ENCODE measurements around the gene EPC1. TPM values are rescaled to one million over a fixed set of nuclear protein-coding genes. Genes with fewer than 3 reads are reported as not detected.
"Not testable (repeated sequence)": the region's sequence is repeated elsewhere in the genome, so short reads cannot be mapped to it uniquely, and the experiment has no call there.

Gene EPC1
- total and polyA plus RNA-seq, 2 donors: 29.3 to 116 TPM

DNA sequence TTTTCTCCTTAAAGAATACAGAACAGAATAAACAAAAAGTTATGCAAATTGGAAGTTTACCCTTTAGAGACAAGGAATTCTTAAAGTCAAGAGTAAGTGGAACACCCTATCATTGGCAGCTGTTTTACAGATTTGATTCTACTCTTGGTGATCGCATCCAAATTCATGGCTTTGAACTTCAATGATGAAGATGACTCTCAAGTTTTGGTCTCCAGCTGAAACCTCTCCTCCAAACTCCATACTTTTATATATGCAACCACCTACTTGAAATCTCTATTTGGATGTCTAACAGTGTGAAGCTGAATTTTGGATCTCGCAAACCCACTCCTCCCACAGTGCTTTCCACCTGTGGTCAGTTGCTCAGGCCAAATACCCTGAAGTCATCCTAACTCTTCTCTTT is 80.4 kb downstream of the EPC1 start:
- no peak for DNase-seq (ENCODE audit: extremely low spot score)
- Histone ChIP-seq H3K4me3 (ENCODE audit: low read depth, low read length) (no peak overlapping the region), H3K4me1 (ENCODE audit: insufficient read depth) (peaks cover 1% of the 10 kb centered on the region), H3K36me3 (ENCODE audit: insufficient read depth) (peaks cover 11% of the 10 kb centered on the region), H3K27ac (ENCODE audit: low read depth) (no peak overlapping the region)
- 98% methylated on average over 2 of the region's 2 CpGs for WGBS

DNA sequence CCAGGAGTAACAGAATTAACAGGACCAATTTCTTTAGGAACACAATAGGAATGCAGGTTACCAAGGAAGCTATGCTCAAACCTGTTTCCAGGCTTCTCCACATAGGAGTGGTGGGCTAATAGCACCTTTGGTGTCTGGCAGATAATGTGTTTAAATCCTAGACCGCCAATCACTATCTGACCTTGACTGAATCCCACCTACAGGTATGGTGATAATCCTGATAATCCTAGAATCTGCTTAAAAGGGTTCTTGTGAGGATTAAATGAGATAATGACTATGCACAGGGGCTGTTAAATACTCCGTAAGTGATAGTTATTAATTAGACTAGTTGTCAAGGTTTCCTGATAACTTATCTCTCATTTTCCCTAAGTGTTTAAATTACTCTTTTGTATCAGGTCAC is 81.2 kb downstream of the EPC1 start:
- Histone ChIP-seq H3K4me1 (ENCODE audit: insufficient read depth) (peaks cover 1% of the 10 kb centered on the region), H3K4me3 (ENCODE audit: low read depth, low read length) (no peak overlapping the region), H3K36me3 (ENCODE audit: insufficient read depth) (peaks cover 9% of the 10 kb centered on the region), H3K27ac (ENCODE audit: low read depth) (no peak overlapping the region)
- WGBS: 90% methylated on average over 2 of the region's 2 CpGs
- no peak for DNase-seq (ENCODE audit: extremely low spot score)

DNA sequence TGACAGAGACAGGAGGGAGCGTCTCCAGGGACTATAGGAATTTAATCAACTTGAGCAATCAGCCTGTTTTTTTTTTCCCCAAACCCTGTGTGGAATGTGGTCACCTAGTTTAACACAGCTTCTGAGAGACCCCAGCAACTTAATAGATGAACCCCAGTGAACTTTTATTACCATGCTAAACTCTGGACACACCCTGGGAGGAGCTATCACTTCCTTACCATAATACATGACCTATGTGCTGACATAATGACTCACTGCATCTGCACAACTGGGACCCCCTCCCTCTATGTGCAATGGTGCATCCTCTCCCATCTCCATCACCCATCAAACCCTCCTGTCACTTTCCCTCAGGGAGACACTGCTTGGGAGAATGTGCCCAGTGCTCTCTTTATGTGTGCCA is 83.7 kb downstream of the EPC1 start:
- WGBS: 82% methylated on average over 1 of the region's 1 CpG
- Histone ChIP-seq H3K4me1 (ENCODE audit: insufficient read depth) (no peaks in the 10 kb centered on the region), H3K4me3 (ENCODE audit: low read depth, low read length) (no peak overlapping the region), H3K27ac (ENCODE audit: low read depth) (no peak overlapping the region), H3K36me3 (ENCODE audit: insufficient read depth) (peaks cover 2% of the 10 kb centered on the region)
- DNase-seq (ENCODE audit: extremely low spot score): no peak

DNA sequence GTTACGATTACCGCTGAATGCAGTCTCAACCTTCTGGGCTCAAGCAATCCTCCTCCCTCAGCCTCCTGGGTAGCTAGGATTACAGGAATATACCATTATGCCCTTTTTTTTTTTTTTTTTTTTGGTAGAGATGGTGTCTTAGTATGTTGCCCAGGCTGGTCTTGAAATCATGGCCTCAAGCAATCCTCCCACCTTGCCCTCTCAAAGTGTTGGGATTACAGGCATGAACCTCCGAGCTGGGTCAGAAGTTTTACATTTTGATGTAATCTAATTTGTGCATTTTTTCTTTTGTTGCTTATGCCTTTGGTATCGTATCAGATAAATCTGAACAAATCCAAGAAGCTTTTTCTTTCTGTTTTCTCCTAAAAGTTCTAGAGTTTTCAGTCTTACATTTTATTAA is 87.4 kb downstream of the EPC1 start:
- WGBS: 94% methylated on average over 4 of the region's 4 CpGs
- Histone ChIP-seq H3K4me3 (ENCODE audit: low read depth, low read length) (no peak overlapping the region), H3K36me3 (ENCODE audit: insufficient read depth) (no peaks in the 10 kb centered on the region), H3K4me1 (ENCODE audit: insufficient read depth) (no peaks in the 10 kb centered on the region), H3K27ac (ENCODE audit: low read depth) (no peak overlapping the region)
- DNase-seq (ENCODE audit: extremely low spot score): no peak

DNA sequence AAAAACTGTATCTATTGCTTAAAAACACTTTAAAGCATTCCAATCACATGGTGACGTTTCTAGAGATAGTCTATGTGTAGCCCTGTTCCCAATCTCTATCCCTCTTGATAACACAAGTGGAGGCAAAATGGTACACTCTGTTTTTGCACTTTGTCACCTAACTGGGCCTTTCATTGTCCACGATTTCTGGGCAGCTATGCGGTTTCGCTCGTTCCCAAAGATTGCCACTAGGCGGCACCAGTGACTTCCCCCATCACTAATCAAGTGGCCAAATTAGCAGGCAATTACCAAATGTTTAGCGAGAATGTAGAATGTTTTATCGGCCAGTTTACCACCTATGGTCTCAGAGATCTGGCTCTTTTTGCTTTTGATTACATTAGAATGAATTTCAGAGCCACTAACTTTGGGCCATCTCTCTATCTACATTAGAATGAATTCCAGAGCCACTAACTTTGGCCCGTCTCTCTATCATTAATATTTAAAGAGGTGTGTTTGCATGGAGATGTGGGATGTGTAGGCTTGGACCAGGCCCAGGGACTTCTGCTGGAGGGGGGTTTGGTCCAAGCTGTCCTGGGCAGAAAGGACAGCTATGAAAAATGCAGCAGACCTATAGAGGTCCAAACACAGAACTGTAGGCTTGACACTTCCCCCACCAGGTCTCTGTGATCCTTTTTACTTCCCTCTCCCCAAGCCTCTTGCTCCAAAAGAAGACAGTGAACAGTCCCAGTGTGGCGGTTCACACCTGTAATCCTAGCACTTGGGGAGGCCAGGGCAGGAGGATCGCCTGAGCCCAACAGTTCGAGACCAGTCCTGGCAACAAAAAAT is 90.1 kb downstream of the EPC1 start:
- 38% methylated on average over 12 of the region's 12 CpGs for WGBS

DNA sequence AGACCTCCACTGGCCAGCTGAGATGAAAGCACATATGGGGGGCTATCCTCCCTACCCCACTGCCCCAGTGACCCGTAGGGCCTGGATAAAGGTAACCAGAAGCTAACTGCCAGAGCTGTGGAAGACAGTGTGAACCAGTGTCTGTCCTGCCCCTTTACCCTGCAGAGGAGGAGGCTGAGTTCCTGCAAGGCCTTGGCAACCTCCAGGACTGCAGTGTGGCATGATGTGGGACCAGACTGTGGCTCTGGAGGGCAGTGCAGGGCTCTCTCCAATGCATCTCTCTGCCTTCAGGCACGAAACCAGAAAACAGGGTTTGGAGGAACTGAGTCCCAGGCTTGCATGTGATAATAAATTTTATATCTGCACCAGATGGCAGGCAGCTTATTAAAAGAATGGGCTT is 93.1 kb downstream of the EPC1 start:
- no peak overlapping the region for H3K27ac ChIP-seq (ENCODE audit: low read depth)

More for the DNA sequence above, 90.1 kb downstream of the EPC1 start:
- DNase-seq (ENCODE audit: extremely low spot score): no peak
- no peaks in the 10 kb centered on the region for H3K36me3 ChIP-seq (ENCODE audit: insufficient read depth)
- no peak overlapping the region for H3K4me3 ChIP-seq (ENCODE audit: low read depth, low read length)
- H3K4me1 ChIP-seq (ENCODE audit: insufficient read depth): no peaks in the 10 kb centered on the region
- no peak overlapping the region for H3K27ac ChIP-seq (ENCODE audit: low read depth)

DNA sequence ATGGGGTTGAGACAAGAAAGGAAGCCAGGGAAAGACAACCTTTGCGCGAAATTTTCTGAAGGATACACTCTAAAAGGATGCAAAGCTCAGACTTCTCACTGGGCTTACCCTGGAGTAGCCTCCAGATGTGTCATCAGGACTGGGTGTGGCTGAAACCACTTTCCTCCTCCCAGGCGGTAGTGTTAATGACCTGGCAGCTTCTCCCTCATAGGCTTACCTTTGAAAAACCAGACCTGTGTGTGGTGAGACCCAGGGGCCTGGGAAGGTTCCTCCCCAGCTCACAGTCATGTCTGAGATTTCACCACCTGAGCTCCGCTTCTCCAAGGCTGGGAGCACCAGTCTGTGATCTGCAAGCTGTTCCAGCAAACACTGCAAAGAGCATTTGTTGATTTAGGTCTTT is 93.7 kb downstream of the EPC1 start:
- H3K4me1 ChIP-seq (ENCODE audit: insufficient read depth): no peaks in the 10 kb centered on the region
- no peak overlapping the region for H3K4me3 ChIP-seq (ENCODE audit: low read depth, low read length)
- H3K36me3 ChIP-seq (ENCODE audit: insufficient read depth): no peaks in the 10 kb centered on the region
- WGBS: 74% methylated on average over 4 of the region's 4 CpGs
- no peak for DNase-seq (ENCODE audit: extremely low spot score)
- no peak overlapping the region for H3K27ac ChIP-seq (ENCODE audit: low read depth)

More for the DNA sequence above, 93.1 kb downstream of the EPC1 start:
- no peaks in the 10 kb centered on the region for H3K36me3 ChIP-seq (ENCODE audit: insufficient read depth)
- H3K4me1 ChIP-seq (ENCODE audit: insufficient read depth): no peaks in the 10 kb centered on the region
- WGBS: 94% methylated on average over 2 of the region's 2 CpGs
- DNase-seq (ENCODE audit: extremely low spot score): no peak
- H3K4me3 ChIP-seq (ENCODE audit: low read depth, low read length): no peak overlapping the region

DNA sequence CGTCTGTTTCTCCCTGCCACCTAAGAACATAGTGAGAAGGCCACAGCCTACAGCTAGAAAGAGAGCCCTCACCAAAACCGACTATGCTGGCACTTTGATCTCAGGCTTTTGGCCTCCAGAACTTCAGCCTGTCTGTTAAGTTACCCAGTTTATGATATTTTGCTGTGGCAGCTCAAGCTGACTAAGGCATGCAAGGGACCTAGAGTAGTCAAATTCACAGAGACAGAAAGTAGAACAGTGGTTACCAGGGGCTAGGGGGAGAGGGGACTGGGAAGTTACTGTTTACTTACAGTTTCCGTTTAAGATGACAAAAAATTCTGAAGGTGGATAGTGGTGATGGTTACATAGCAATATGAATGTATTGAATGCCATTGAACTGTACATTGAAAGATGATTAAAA is 96.5 kb downstream of the EPC1 start:
- H3K27ac ChIP-seq (ENCODE audit: low read depth); H3K4me3 ChIP-seq (ENCODE audit: low read depth, low read length); H3K4me1 ChIP-seq (ENCODE audit: insufficient read depth); DNase-seq (ENCODE audit: extremely low spot score); H3K36me3 ChIP-seq (ENCODE audit: insufficient read depth): not testable (repeated sequence)
- WGBS: 67% methylated on average over 3 of the region's 3 CpGs

DNA sequence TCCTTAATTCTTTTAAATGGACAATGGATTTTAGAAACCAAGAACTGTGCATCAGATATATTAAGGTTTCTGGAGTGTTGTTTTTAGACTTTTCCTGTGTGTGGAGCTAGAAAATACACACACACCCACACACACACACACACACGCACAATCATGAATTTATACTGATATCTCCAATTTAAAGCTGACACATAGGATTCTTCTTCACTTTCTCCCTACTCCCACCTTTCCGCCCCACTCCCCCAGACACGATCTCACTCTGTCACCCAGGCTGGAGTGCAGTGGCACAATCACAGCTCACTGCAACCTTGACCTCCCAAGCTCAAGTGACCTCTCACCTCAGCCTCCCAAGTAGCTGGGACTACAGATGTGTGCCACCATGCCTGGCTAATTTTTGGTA is 100.3 kb downstream of the EPC1 start:
- WGBS: 94% methylated on average over 3 of the region's 3 CpGs
- Histone ChIP-seq H3K4me3 (ENCODE audit: low read depth, low read length) (no peak overlapping the region), H3K4me1 (ENCODE audit: insufficient read depth) (no peaks in the 10 kb centered on the region), H3K27ac (ENCODE audit: low read depth) (no peak overlapping the region), H3K36me3 (ENCODE audit: insufficient read depth) (no peaks in the 10 kb centered on the region)
- no peak for DNase-seq (ENCODE audit: extremely low spot score)

DNA sequence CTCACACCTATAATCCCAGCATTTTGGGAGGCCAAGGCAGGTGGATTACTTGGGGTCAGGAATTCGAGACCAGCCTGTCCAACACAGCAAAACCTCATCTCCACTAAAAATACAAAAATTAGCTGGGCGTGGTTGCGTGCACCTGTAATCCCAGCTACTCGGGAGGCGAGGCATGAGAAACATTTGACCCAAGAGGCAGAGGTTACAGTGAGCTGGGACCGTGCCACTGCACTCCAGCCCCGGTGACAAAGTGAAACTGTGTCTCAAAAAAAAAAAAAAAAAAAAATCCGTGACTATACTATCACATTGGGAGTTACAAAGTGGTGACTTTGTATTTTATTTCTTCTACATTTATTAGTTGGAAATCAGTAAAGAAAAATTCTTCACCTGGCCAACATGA is 101.2 kb downstream of the EPC1 start:
- no peak for DNase-seq (ENCODE audit: extremely low spot score)
- no peaks in the 10 kb centered on the region for H3K36me3 ChIP-seq (ENCODE audit: insufficient read depth)
- 87% methylated on average over 8 of the region's 8 CpGs for WGBS
- no peak overlapping the region for H3K27ac ChIP-seq (ENCODE audit: low read depth)
- H3K4me3 ChIP-seq (ENCODE audit: low read depth, low read length): no peak overlapping the region
- no peaks in the 10 kb centered on the region for H3K4me1 ChIP-seq (ENCODE audit: insufficient read depth)

DNA sequence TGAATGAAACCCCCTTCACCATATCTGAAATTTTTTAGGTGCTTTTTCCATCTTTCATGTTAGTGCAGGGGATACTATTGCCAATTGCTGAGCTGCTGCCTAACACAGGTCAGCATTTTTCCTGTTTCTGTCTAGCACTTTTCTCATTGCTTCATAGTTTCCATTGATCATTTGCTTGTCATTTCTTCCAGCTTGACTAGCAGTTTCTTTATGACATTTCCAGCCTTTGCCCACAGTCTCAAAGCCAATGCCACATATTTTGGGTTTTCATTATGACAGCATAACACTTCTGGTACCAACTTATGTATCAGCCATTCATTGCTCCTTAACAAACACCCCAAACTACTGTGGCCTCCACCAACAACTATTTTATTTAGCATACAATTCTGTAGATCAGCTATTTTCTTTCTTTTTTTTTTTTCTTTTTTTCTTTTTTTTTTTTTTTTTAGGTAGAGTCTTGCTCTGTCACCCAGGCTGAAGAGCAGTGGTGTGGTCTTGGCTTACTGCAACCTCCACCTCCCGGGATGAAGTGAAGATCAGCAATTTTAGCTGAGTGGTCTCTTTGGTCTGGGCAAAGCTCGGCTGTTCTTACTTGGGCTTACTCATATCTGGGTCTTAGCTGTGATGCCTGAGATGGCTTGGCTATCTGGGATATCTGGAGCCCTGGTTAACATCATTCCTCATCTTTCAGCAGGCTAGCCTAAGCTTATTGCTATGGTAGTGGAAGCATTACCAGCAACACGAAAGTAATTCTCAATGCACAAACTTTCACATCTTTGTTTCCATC is 102.3 kb downstream of the EPC1 start:
- Histone ChIP-seq H3K27ac (ENCODE audit: low read depth) (no peak overlapping the region), H3K4me3 (ENCODE audit: low read depth, low read length) (no peak overlapping the region), H3K4me1 (ENCODE audit: insufficient read depth) (no peaks in the 10 kb centered on the region), H3K36me3 (ENCODE audit: insufficient read depth) (no peaks in the 10 kb centered on the region)
- WGBS: 57% methylated on average over 3 of the region's 3 CpGs
- no peak for DNase-seq (ENCODE audit: extremely low spot score)

DNA sequence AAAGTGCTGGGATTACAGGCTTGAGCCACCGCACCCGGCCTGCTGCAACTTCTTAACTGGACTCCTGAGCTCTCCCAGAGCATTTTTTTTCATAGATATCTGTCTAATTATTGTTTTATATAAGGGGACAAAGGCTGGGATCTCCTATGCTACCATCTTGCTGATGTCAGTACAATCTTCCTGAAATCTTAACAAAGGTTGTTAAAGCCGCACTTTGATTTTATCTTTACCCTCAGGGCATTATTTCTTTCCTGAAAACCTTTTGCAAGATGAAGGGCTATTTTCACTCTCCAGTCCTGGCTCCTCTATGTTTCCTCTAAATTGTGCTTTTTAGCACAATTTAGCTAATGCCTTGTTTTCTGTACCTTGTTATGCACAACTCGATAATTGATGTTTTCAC is 102.9 kb downstream of the EPC1 start:
- H3K4me1 ChIP-seq (ENCODE audit: insufficient read depth): no peaks in the 10 kb centered on the region
- H3K27ac ChIP-seq (ENCODE audit: low read depth): no peak overlapping the region
- H3K36me3 ChIP-seq (ENCODE audit: insufficient read depth): no peaks in the 10 kb centered on the region
- no peak overlapping the region for H3K4me3 ChIP-seq (ENCODE audit: low read depth, low read length)
- WGBS: 92% methylated on average over 4 of the region's 4 CpGs
- DNase-seq (ENCODE audit: extremely low spot score): no peak

DNA sequence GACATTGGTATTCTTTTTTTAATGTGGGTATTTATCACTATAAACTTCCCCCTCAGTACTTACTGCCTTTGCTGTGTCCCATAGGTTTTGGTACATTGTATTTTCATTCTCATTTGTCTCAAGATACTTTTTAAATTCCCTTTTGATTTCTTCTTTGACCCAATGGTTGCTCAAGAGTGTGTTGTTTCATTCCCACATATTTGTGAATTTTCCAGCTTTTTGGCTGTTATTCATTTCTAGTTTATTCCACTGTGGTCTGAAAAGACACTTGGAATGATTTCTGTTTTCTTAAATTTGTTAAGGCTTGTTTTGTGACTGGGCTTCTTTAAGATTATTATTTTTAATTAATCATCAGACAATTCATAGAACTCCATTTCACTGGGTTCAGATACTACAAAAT is 105.0 kb downstream of the EPC1 start:
- no peak overlapping the region for H3K27ac ChIP-seq (ENCODE audit: low read depth)
- H3K4me3 ChIP-seq (ENCODE audit: low read depth, low read length): no peak overlapping the region
- no peak for DNase-seq (ENCODE audit: extremely low spot score)
- H3K4me1 ChIP-seq (ENCODE audit: insufficient read depth): no peaks in the 10 kb centered on the region
- H3K36me3 ChIP-seq (ENCODE audit: insufficient read depth): no peaks in the 10 kb centered on the region

DNA sequence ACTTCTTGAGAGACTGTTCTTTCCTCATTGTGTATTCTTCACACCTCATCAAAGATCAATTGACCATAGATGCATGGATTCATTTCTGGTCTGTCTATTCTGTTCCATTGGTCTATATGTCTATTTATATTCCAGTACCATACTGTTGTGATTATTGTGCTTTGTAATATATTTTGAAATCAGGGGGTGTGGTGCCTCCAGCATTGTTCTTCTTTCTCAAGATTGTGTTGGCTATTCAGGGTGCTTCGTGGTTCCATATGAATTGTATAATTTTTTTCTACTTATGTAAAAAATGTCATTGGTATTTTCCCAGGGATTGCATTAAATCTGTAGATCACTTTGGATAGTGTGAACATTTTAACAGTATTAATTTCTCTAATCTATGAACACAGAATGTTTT is 106.5 kb downstream of the EPC1 start:
- no peaks in the 10 kb centered on the region for H3K4me1 ChIP-seq (ENCODE audit: insufficient read depth)
- WGBS: 75% methylated on average over 1 of the region's 1 CpG
- no peak for DNase-seq (ENCODE audit: extremely low spot score)
- H3K4me3 ChIP-seq (ENCODE audit: low read depth, low read length): no peak overlapping the region
- no peaks in the 10 kb centered on the region for H3K36me3 ChIP-seq (ENCODE audit: insufficient read depth)
- H3K27ac ChIP-seq (ENCODE audit: low read depth): no peak overlapping the region

Measured in urinary bladder (tissue), 4 donors.